Endothelial cell of umbilical vein (primary cell): ENCODE results near the gene MAP4K1. TPM values are rescaled to one million over a fixed set of nuclear protein-coding genes. Genes with fewer than 3 reads are reported as not detected.

ENCODE experiments used
- BruUV-seq: library from RNA; stranded (reverse); fragments of 400-500 nt; replicated peaks from 2 replicates; lab custom pipeline; 2021; lab: Mats Ljungman, UMichigan
- CTCF ChIA-PET: fragments of 300-600, 350-600 bp; sonication (Branson Sonifier 250); formaldehyde crosslinking; loops from one replicate; lab custom pipeline; 2021; ENCODE audit warnings: antibody characterized with exemption, inconsistent platforms; lab: Charles Lee
- POLR2A ChIA-PET: fragments of 300-600, 350-600 bp; sonication (Branson Sonifier 250); formaldehyde crosslinking; loops from one replicate; lab custom pipeline; 2021; ENCODE audit warnings: antibody characterized with exemption, inconsistent platforms; lab: Charles Lee
- DNase-seq: peaks from one replicate; pipeline ENCODE4 v3.0.0-alpha.2; 2011; ENCODE audit warnings: low read depth, low spot score
- FAIRE-seq: peaks from 2 replicates; lab custom pipeline; 2011; peaks lifted over from hg19 to GRCh38; lab: Jason Lieb, UNC
- H2AFZ ChIP-seq: 2 replicates; pipeline ENCODE4 v1.6.0; 2012; ENCODE audit warnings: low read depth, low read length, control low read depth, inconsistent platforms
- H3K27ac ChIP-seq: 2 replicates; pipeline ENCODE4 v1.5.1; 2011; ENCODE audit warnings: low read depth, mild to moderate bottlenecking, control low read depth, low read length, moderate library complexity; ENCODE audit not compliant: insufficient read depth
- H3K27me3 ChIP-seq, 2 experiments: 2 replicates each; pipeline versions ENCODE4 v1.6.0 to v1.6.1; 2011; ENCODE audit warnings: low read length in 2 of 2, mixed read lengths in 1 of 2; ENCODE audit not compliant: control insufficient read depth in 2 of 2, insufficient read depth in 2 of 2
- H3K36me3 ChIP-seq, 2 experiments: 2 replicates in 1 of 2; 3 replicates in 1 of 2; pipeline ENCODE4 v1.5.1; 2011; ENCODE audit warnings: low read length in 2 of 2, mild to moderate bottlenecking in 1 of 2, moderate library complexity in 1 of 2; ENCODE audit not compliant: control insufficient read depth in 2 of 2, insufficient read depth in 2 of 2; ENCODE audit errors: extremely low read depth in 1 of 2
- H3K4me1 ChIP-seq: 3 replicates; pipeline ENCODE4 v1.5.1; 2011; ENCODE audit warnings: mild to moderate bottlenecking, low read length; ENCODE audit not compliant: control insufficient read depth, insufficient read depth; ENCODE audit errors: extremely low read depth
- H3K4me2 ChIP-seq: 2 replicates; pipeline ENCODE4 v1.6.1; 2011; ENCODE audit warnings: low read length, control low read depth, mixed read lengths; ENCODE audit not compliant: insufficient read depth
- H3K4me3 ChIP-seq, 3 experiments: fragments of 200-600 bp in 1 of 3; sonication (generic), shearing (Covaris generic) in 1 of 3; replicated peaks in 1 of 3; 2 replicates each; pipeline ENCODE4 v1.5.1; 2011 to 2016; ENCODE audit warnings: control low read depth in 3 of 3, low read length in 3 of 3, mild to moderate bottlenecking in 2 of 3, inconsistent platforms in 1 of 3, low read depth in 1 of 3, moderate library complexity in 1 of 3; ENCODE audit not compliant: insufficient read depth in 1 of 3
- H3K79me2 ChIP-seq: 2 replicates; pipeline ENCODE4 v1.6.0; 2012; ENCODE audit warnings: low read length, inconsistent platforms; ENCODE audit not compliant: control insufficient read depth, insufficient read depth
- H3K9ac ChIP-seq: replicated peaks from 2 replicates; pipeline ENCODE3; 2011; ENCODE audit warnings: low read length, control low read depth; ENCODE audit not compliant: insufficient read depth; ENCODE audit errors: extremely low read depth
- H3K9me1 ChIP-seq: replicated peaks from 3 replicates; pipeline ENCODE4 v1.6.0; 2011; ENCODE audit warnings: mild to moderate bottlenecking, low read length; ENCODE audit not compliant: control insufficient read depth, insufficient read depth; ENCODE audit errors: extremely low read depth
- H3K9me3 ChIP-seq: replicated peaks from 2 replicates; pipeline ENCODE4 v1.5.1; 2012; ENCODE audit warnings: low read length, inconsistent platforms; ENCODE audit not compliant: control insufficient read depth, insufficient read depth
- H4K20me1 ChIP-seq: replicated peaks from 2 replicates; pipeline ENCODE3; 2011; ENCODE audit warnings: mild to moderate bottlenecking, low read length; ENCODE audit not compliant: control insufficient read depth, insufficient read depth; ENCODE audit errors: extremely low read depth
- CTCF ChIP-seq, 2 donors: IDR thresholded peaks; 1 replicate in 1 of 2; 2 replicates in 1 of 2; pipeline ENCODE4 v1.5.1; 2011; ENCODE audit warnings: low read length in 2 of 2, mild to moderate bottlenecking in 2 of 2, moderate library complexity in 2 of 2, control low read depth in 1 of 2, inconsistent platforms in 1 of 2, low read depth in 1 of 2; ENCODE audit not compliant: insufficient read depth in 1 of 2; ENCODE audit errors: extremely low read depth in 1 of 2
- EZH2 ChIP-seq: IDR thresholded peaks from 2 replicates; pipeline ENCODE4 v1.6.1; 2012; ENCODE audit warnings: borderline replicate concordance, low read depth, mild to moderate bottlenecking, moderate library complexity, low read length, inconsistent platforms; ENCODE audit not compliant: severe bottlenecking
- FOS ChIP-seq: IDR thresholded peaks from 2 replicates; pipeline ENCODE4 v1.6.1; 2011; ENCODE audit warnings: mild to moderate bottlenecking, low read length, moderate library complexity, borderline replicate concordance; ENCODE audit not compliant: insufficient read depth
- GATA2 ChIP-seq: IDR thresholded peaks from 2 replicates; pipeline ENCODE4 v1.7.0; 2011; ENCODE audit warnings: low read depth, mild to moderate bottlenecking, moderate library complexity, mixed read lengths, low read length; ENCODE audit not compliant: insufficient read length, insufficient read depth
- JUN ChIP-seq: IDR thresholded peaks from 2 replicates; pipeline ENCODE4 v1.6.1; 2011; ENCODE audit warnings: borderline replicate concordance, low read depth; ENCODE audit not compliant: insufficient read length, insufficient read depth
- MAX ChIP-seq: IDR thresholded peaks from 2 replicates; pipeline ENCODE4 v1.6.1; 2011; ENCODE audit not compliant: insufficient read depth, insufficient read length
- MYC ChIP-seq: IDR thresholded peaks from one replicate; pipeline ENCODE4 v1.6.1; 2011; ENCODE audit warnings: mild to moderate bottlenecking, low read depth, low read length
- POLR2A ChIP-seq: IDR thresholded peaks from 2 replicates; pipeline ENCODE4 v1.6.1; 2012; ENCODE audit warnings: low read depth, mild to moderate bottlenecking, control low read depth, low read length
- POLR2AphosphoS5 ChIP-seq: IDR thresholded peaks from 2 replicates; pipeline ENCODE4 v1.6.1; 2012; ENCODE audit warnings: low read depth, mild to moderate bottlenecking, control low read depth, low read length, moderate library complexity; ENCODE audit not compliant: insufficient read depth
- dilution Hi-C: fragments of 300-500 bp; cut with MboI; formaldehyde crosslinking; loops from one replicate; pipeline ENCODE4 v1.15.0; 2019; ENCODE audit warnings: low sequenced_read_pairs; ENCODE audit not compliant: extremely low pct_ligation_motif_present
- intact Hi-C: fragments of 100-400 bp; cut with micrococcal nuclease; formaldehyde crosslinking; loops from one replicate; pipeline ENCODE4 v1.10.0; 2022
- polyA plus RNA-seq, 4 experiments: library from polyadenylated mRNA; depleted of rRNA in 3 of 4; stranded (reverse) in 3 of 4; unstranded in 1 of 4; fragments of >200 nt; gene quantifications; 2 replicates each; pipeline versions ENCODE4 v1.2.1 to v1.2.3, GENCODE V29; 2011 to 2012; ENCODE audit warnings: missing spikeins in 1 of 4
- total RNA-seq: library from RNA; stranded (reverse); gene quantifications from 2 replicates; pipeline ENCODE4 v1.2.3, GENCODE V29; 2021

Gene MAP4K1
- total and polyA plus RNA-seq, 2 donors (not counting 3 experiments of a cell fraction or from before 2014, with no cell fraction given), result 0.12 to 1.6 TPM

- Histone ChIP-seq H3K36me3 (peaks cover 0 to 4% of the 10 kb centered on the region in 2 experiments), H4K20me1 (no peaks in the 10 kb centered on the region), H3K27me3 (no peaks in the 10 kb centered on the region), H3K4me3 (no peak overlapping the region), H2AFZ (peak overlapping the region; percentile 54), H3K79me2 (peaks cover 14% of the 10 kb centered on the region), H3K4me2 (no peak overlapping the region), H3K27ac (no peak overlapping the region), H3K4me1 (peaks cover 14% of the 10 kb centered on the region), H3K9me1 (no peaks in the 10 kb centered on the region), H3K9ac (no peak overlapping the region), H3K9me3 (no peaks in the 10 kb centered on the region)
- intact Hi-C loops (no loop called here), dilution Hi-C loops (no loop called here)
- no TSS peak for BruUV-seq
- ChIA-PET CTCF (interaction anchor here (1.0 to 1.8 kb wide), 2 partner anchors 19 to 102 kb away, joined by 4 to 5 read pairs; no protein-coding TSS in a partner anchor), POLR2A (interaction anchor here (0.5 kb wide), 1 partner anchor 206 kb away, joined by 3 read pairs; no protein-coding TSS in a partner anchor)
- TF ChIP-seq POLR2AphosphoS5 (no peak), EZH2 (no peak), MYC (no peak), GATA2 (no peak), POLR2A (no peak), FOS (no peak), MAX (no peak), JUN (no peak), CTCF (IDR thresholded peaks at IDR 0.05; ENCODE audit: extremely low read depth in 1 of 2, insufficient read depth in 1 of 2, low read depth in 1 of 2, low read length in 2 of 2) (no peak)
- no peak for FAIRE-seq
- no peak for DNase-seq
These were observed 430 bp downstream of the MAP4K1 start for GRCh38 chr19:38617283-38617763.
